Fibroblast of villous mesenchyme (primary cell): ENCODE results near the gene COL4A3. TPM values are rescaled to one million over a fixed set of nuclear protein-coding genes. Genes with fewer than 3 reads are reported as not detected.

ENCODE experiments used
- DNase-seq: peaks from one replicate; pipeline ENCODE4 v3.0.0-alpha.2; 2010; ENCODE audit warnings: low read depth
- H3K4me3 ChIP-seq: 2 replicates; pipeline ENCODE4 v1.5.1; 2011; ENCODE audit warnings: low read depth, mild to moderate bottlenecking, low read length
- CTCF ChIP-seq: IDR thresholded peaks from 2 replicates; pipeline ENCODE4 v1.5.1; 2012; ENCODE audit warnings: low read depth, mild to moderate bottlenecking, low read length; ENCODE audit not compliant: insufficient read depth
- total RNA-seq: library from RNA; depleted of rRNA; stranded (reverse); fragments of >200 nt; gene quantifications from 2 replicates; pipeline ENCODE4 v1.2.3, GENCODE V29; 2012

The COL4A3 gene
- total RNA-seq, 1 donor: under 0.01 TPM

DNA sequence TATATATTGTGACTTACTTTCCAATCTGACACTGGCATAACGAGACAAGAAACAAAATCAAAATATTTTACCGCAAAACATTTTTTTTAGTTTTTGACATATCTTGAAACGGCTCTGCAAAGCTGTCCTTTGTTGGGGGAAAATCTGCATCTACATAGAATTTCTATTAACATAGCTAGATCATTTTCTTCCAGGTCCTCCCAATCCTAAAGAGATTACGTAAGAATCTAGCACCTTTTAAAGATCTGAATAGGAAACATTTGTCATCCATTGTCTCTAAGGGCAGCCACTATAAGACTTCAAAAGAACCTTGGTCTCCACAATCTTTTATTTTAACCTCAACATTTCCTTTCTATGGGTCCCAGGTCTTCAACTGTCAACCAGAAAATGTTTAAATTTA, 159.4 kb downstream of the COL4A3 start:
- no peak overlapping the region for H3K4me3 ChIP-seq
- TF ChIP-seq CTCF: no peak
- DNase-seq: no peak

DNA sequence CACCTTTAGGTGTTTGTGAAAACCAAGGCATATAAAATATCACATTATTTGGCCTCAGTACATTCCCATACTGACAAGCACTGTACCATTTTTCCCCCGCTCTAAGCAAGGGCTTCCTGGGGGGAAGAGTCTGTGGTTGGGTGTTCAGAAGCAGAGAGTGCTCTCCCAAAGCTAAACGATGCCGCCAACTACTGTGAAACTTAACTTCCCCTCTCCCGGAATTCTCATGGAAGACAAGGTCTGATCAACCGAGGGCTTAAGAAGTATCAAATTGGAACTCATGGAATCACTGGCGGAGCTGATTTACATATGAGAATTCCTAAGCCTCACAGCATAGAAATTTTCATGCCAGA, 160.2 kb downstream of the COL4A3 start:
- no peak for DNase-seq
- H3K4me3 ChIP-seq: peak overlapping the region; percentile 97
- no peak for TF ChIP-seq CTCF

- TF ChIP-seq CTCF: peak; percentile 7
- DNase-seq: peak; percentile 92
- H3K4me3 ChIP-seq: peak within 1 kb of the TSS; percentile 97
Measured at GRCh38 chr2:227324995-227325838, 160.8 kb downstream of the COL4A3 start, which contains the start of gene MFF. Gene MFF, plus strand, starts transcription at chr2:227325251. Its CDS starts 5,415 bp downstream, at chr2:227330666.

GRCh38 chr2:227325839-227326195, 161.4 kb downstream of the COL4A3 start:
- peak overlapping the region; percentile 97 for H3K4me3 ChIP-seq
- no peak for TF ChIP-seq CTCF
- peak; percentile 59 for DNase-seq

GRCh38 chr2:227326783-227327182, 162.4 kb downstream of the COL4A3 start:
- no peak for TF ChIP-seq CTCF
- peak overlapping the region; percentile 97 for H3K4me3 ChIP-seq
- DNase-seq: no peak

DNA sequence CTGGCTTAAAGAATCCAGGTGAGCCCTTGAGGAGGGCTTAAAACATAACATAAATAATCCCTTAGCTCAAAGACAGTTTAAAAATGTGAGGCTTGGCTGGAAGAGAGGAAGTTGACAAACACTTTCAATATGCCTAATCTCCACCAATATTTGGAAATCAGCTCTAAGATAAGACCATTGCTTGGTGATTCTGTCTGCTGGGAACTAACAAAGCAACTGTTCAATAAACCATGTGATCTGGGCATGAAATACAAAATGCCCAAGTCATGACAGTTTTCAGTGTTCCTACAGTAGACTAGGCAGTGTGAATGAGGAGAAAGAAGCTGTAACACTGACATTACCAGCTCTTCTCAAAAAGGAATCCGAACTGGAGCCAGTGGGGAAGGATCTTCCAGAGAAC, 171.3 kb downstream of the COL4A3 start:
- no peak for TF ChIP-seq CTCF
- no peak for DNase-seq
- H3K4me3 ChIP-seq: no peak overlapping the region

DNA sequence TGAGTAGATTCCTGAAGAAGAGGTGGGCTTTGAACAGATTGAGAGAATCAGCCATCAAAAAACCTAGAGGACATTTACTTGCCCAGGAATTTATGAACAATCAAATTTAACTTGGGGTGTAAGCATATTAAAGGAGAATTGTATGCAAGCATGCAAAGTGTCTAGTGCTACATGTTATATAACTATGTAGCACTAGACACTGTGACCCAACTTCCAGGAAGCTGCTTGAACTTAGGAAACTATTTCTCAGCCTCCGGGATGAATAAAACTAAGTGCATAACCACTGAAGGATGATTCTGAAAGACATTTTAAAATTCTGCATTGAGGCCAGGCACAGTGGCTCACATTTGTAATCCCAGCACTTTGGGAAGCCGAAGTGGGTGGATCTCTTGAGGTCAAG, 173.0 kb downstream of the COL4A3 start:
- no peak overlapping the region for H3K4me3 ChIP-seq
- DNase-seq: no peak
- TF ChIP-seq CTCF: no peak
